Urinary bladder (tissue), 2 donors: ENCODE results near the gene OR5L2. TPM values are rescaled to one million over a fixed set of nuclear protein-coding genes. Genes with fewer than 3 reads are reported as not detected.

ENCODE experiments used
- polyA plus RNA-seq: library from polyadenylated mRNA; stranded (reverse); fragments of 200-250 nt; gene quantifications from one replicate; pipeline ENCODE4 v1.2.3, GENCODE V29; 2013
- small RNA-seq: library from RNA; depleted of rRNA; stranded (forward); fragments of <200 nt; gene quantifications from one replicate; pipeline ENCODE3, GENCODE V24; 2014
- total RNA-seq: library from RNA; depleted of rRNA; stranded (reverse); fragments of >200 nt; gene quantifications from one replicate; pipeline ENCODE4 v1.2.3, GENCODE V29; 2014
- donor health status: healthy.

OR5L2 gene
- total and polyA plus RNA-seq, 2 donors: not detected

Small RNA genes lying within 50 kb of the gene (small RNA-seq; reads per million reads assigned to genes)
- not detected for gene AC036111.3

Other genes with a start within 250 kb of the OR5L2 start
- not detected for gene OR4C11, start 219.6 kb upstream of the OR5L2 start, total RNA-seq
- not detected for gene OR4C11, start 219.6 kb upstream of the OR5L2 start, polyA plus RNA-seq
- gene OR4P4, start 192.1 kb upstream of the OR5L2 start, total RNA-seq: not detected
- not detected for gene OR4P4, start 192.1 kb upstream of the OR5L2 start, polyA plus RNA-seq
- gene OR4S2, start 178.9 kb upstream of the OR5L2 start, total RNA-seq: not detected
- gene OR4S2, start 178.9 kb upstream of the OR5L2 start, polyA plus RNA-seq: not detected
- gene OR4C6, start 165.0 kb upstream of the OR5L2 start, total RNA-seq: not detected
- not detected for gene OR4C6, start 165.0 kb upstream of the OR5L2 start, polyA plus RNA-seq
- gene OR5D13, start 53.8 kb upstream of the OR5L2 start, total RNA-seq: not detected
- gene OR5D13, start 53.8 kb upstream of the OR5L2 start, polyA plus RNA-seq: not detected
- not detected for gene OR5D14, start 31.7 kb upstream of the OR5L2 start, total RNA-seq
- not detected for gene OR5D14, start 31.7 kb upstream of the OR5L2 start, polyA plus RNA-seq
- not detected for gene OR5L1, start 15.9 kb upstream of the OR5L2 start, total RNA-seq
- not detected for gene OR5L1, start 15.9 kb upstream of the OR5L2 start, polyA plus RNA-seq
- not detected for gene OR5D18, start 7.6 kb upstream of the OR5L2 start, total RNA-seq
- not detected for gene OR5D18, start 7.6 kb upstream of the OR5L2 start, polyA plus RNA-seq
- gene OR5D16, start 11.5 kb downstream of the OR5L2 start, total RNA-seq: not detected
- not detected for gene OR5D16, start 11.5 kb downstream of the OR5L2 start, polyA plus RNA-seq
- not detected for gene TRIM51, start 56.1 kb downstream of the OR5L2 start, total RNA-seq
- not detected for gene TRIM51, start 56.1 kb downstream of the OR5L2 start, polyA plus RNA-seq
- not detected for gene OR5W2, start 87.4 kb downstream of the OR5L2 start, total RNA-seq
- not detected for gene OR5W2, start 87.4 kb downstream of the OR5L2 start, polyA plus RNA-seq
- gene OR5I1, start 109.2 kb downstream of the OR5L2 start, total RNA-seq: not detected
- not detected for gene OR5I1, start 109.2 kb downstream of the OR5L2 start, polyA plus RNA-seq
- gene OR10AG1, start 142.7 kb downstream of the OR5L2 start, total RNA-seq: not detected
- gene OR10AG1, start 142.7 kb downstream of the OR5L2 start, polyA plus RNA-seq: not detected
- not detected for gene OR5F1, start 167.4 kb downstream of the OR5L2 start, total RNA-seq
- gene OR5F1, start 167.4 kb downstream of the OR5L2 start, polyA plus RNA-seq: not detected
- not detected for gene OR5AS1, start 200.4 kb downstream of the OR5L2 start, total RNA-seq
- not detected for gene OR5AS1, start 200.4 kb downstream of the OR5L2 start, polyA plus RNA-seq